Amygdala (tissue), 56 donors: ENCODE measurements around the gene PNPO.
A peak's percentile ranks its signal among the peaks of the same experiment; 100 is the strongest.
"Not testable (repeated sequence)": the region's sequence is repeated elsewhere in the genome, so short reads cannot be mapped to it uniquely, and the experiment has no call there.

ENCODE experiments used
- DNase-seq, 56 donors: peaks; one replicate each; lab custom pipeline; 2025; lab: John Stamatoyannopoulos, UW

The PNPO gene

DNA sequence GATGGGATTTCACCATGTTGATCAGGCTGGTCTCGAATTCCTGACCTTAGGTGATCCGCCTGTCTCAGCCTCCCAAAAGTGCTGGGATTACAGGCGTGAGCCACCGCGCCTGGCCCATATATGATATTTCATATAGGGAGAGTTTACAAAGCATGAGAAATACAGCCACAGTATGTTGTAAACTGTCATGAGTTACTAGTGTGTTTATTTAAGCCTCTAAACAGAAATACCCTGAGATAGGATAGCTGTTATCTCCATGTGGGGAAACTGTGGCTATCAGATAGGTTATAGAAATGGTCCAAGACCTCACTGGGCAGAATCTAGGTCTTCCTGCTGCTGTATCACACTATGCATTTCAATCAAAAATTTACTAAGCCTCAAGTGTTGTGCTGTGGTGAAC lies 27.5 kb downstream of the PNPO start:
- DNase-seq = no peak

DNA sequence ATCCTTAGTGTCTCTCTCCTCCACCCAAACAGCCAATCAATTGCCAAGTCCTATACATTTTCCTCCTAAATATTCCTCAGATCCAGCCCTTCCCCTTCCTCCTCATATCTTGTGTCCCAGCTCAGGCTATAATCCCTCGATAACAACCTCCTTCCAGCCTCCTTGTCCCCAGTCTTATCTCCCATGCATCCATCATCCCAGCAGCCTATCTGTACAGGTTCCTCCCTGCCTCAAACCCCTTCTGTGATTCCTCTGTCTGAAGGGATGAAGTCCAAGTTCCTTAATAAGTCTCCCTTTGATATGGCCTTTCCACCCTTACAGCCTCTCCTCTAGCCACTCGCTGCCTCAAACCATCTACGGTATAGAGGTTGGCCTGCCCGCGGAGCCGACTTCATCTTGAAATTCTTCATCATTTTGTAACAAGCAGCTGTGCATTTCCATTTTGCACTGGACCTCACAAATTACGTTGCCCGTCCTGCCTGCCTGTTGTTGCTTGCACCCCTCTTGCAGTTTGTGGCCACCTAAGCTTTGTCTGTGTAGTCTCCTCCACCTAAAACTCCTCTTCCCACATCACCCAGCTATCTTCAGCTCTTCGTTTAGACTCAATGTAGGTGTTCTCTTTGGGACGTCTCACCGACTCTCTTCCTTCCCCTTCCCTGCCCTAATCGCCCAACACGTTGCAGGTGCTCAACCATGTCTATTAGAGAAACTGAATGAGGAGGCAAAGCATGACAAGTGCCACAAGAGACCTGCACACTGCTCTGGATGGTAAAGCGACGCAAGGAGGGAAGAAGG lies 28.8 kb downstream of the PNPO start:
- no peak for DNase-seq

DNA sequence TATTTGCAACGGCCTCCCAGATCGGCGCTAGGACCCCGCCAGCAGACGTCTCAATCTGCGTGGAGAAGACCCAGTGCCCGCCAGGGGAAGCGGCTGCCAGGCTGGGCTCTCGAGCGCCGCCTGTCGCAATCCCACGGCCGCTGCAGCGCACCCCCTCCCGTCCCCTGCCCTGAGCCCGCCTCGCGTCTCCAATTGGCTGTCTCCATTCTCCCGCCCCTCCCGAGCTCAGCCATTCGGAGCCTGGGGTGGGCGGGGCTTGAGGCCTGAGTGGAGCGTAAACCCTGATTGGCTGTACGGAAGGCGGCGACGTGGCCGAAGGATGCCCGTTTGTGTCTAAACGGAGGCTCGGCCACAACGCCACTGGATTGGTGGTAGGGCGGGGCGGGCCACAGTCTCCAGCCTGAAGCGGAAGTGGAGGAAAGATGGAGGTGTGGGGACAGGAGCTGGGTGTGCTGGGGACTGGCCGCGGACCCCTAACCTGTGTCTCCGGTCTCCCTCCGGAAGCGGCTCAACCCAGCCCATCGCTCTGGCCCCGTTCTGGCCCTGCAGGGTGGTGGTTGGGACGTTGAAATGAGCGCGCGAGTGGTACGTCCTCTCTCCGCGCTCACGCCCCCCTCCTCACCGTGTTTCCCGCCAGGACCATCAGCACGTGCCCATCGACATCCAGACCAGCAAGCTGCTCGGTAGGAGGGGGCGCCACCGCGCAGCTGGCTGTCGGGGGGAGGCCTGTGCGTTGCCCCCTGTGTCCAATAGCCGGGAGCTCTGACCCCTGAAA lies 29.5 kb downstream of the PNPO start, which contains the start of gene CDK5RAP3:
TSS of gene CDK5RAP3 (plus strand) at position 389 of the 775 bp plus-strand sequence. CDS start at position 423, 34 bp downstream.
- DNase-seq = peak; percentile 88 to 100 (median 99)

DNA sequence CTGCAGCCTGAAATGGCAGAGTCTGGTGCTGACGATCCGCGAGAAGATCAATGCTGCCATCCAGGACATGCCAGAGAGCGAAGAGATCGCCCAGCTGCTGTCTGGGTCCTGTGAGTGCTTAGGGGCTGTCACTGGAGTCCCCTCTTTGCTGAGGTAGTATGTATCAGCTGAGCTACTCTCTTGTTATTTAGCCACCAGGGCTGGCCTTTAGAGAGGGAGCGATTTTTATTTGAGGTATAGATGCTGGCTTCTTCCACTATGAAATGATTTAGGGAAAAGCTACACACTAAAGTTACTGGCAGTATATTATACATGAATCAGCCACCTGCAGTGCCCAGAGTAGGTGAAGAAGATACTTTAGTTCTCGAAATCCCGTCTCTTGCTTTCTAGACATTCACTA lies 32.2 kb downstream of the PNPO start:
- no peak for DNase-seq

DNA sequence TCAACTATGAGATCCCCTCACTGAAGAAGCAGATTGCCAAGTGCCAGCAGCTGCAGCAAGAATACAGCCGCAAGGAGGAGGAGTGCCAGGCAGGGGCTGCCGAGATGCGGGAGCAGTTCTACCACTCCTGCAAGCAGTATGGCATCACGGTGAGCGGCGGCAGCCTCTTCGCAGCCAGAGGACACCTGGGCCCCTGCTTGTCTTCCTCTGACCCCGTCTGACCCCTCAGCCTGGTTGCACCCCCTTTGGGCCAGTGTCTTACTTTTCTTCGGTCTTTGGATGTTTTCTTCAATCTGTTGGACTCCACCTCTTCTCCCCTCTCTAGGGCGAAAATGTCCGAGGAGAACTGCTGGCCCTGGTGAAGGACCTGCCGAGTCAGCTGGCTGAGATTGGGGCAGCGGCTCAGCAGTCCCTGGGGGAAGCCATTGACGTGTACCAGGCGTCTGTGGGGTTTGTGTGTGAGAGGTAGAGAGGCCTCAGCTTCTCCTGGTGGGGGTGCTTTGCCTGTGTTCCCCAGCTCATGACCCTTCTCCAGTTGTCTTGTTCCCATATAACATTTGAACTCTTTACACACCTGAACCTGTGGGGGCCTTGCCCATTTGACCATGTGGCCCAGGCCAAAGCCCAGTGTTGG lies 33.9 kb downstream of the PNPO start:
- DNase-seq = no peak

DNA sequence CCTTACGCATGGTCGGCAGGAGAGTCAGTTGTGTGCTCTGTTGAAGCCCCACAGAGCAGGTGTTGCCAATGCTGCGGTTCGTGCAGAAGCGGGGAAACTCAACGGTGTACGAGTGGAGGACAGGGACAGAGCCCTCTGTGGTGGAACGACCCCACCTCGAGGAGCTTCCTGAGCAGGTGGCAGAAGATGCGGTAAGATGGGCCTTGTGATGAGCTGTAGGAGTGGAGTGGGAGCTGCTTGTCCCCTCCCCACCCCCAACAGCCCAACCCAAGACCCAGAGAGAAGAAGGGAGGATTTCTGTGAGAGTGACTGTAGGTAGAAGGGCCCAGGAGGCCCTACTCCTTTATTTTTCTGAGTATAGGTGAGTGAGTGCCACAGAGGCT lies 34.4 kb downstream of the PNPO start:
- no peak for DNase-seq

DNA sequence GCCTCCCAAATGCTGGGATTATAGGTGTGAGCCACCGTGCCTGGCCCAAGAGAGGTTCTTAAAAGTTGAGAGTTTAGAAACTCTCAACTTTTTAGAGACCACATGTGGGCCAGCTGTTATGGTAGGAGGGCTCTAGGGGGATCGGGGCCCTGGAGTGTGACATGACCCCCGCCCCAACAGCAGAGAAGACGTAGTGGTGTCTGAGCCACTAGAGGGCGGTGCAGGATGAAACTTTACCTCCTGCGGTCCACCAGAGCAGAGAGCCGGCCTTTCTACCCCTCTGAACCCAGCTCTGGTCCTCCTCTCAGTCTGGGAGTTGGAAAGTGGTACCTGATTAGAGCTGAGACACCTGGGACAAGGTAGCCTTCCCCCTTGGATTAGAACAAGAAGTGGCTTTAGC lies 37.0 kb downstream of the PNPO start:
- peak in 29 of 56 donors; percentile 6 to 65 (median 28) for DNase-seq

DNA sequence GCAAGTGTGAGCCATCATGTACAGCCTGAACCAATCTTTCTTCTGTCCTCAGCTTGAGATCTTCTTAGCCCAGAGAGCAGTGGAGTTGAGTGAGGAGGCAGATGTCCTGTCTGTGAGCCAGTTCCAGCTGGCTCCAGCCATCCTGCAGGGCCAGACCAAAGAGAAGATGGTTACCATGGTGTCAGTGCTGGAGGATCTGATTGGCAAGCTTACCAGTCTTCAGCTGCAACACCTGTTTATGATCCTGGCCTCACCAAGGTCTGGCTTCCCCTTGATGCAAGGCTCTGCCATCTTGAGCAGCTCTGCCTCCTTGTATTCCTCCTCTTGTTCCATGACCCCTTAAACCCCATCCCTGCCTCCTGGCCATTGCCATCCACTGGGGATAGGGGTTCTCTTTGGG lies 39.2 kb downstream of the PNPO start:
- DNase-seq = no peak

DNA sequence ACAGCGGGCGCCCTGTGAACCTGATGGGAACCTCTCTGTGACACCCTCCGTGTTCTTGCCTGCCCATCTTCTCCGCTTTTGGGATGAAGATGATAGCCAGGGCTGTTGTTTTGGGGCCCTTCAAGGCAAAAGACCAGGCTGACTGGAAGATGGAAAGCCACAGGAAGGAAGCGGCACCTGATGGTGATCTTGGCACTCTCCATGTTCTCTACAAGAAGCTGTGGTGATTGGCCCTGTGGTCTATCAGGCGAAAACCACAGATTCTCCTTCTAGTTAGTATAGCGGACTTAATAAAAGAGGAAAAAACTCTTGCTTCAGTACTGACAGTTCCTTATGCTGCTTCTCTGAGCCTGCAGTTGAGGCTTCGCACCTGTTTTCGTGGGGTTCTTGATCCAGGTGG lies 40.1 kb downstream of the PNPO start:
- DNase-seq = peak in 1 of 56 donors; percentile 20

DNA sequence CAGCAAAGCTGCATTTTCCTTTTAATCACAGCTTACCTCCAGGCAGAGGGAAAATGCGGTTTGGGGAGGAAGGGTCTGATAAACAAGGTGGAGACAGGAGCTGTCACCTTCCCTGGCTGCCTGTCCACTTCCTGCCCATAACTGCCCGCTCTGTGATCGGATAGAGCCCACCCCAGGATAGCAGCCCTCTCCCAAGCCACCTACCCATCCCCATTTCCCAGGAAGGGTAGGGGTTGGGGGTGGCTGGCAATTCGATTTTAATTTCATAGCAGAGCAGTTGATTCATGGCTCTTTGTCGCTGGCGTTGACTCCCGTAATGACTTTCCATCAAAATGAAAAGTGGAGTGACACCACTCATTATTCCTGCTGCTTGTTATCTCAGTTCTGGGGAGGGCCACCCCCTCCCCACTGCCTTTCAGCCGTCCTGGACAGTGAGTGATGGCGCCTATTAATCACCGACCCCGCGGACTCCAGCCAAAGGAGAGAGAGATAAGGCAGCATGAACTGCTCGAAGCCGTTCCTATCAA lies 40.8 kb downstream of the PNPO start:
- no peak for DNase-seq

DNA sequence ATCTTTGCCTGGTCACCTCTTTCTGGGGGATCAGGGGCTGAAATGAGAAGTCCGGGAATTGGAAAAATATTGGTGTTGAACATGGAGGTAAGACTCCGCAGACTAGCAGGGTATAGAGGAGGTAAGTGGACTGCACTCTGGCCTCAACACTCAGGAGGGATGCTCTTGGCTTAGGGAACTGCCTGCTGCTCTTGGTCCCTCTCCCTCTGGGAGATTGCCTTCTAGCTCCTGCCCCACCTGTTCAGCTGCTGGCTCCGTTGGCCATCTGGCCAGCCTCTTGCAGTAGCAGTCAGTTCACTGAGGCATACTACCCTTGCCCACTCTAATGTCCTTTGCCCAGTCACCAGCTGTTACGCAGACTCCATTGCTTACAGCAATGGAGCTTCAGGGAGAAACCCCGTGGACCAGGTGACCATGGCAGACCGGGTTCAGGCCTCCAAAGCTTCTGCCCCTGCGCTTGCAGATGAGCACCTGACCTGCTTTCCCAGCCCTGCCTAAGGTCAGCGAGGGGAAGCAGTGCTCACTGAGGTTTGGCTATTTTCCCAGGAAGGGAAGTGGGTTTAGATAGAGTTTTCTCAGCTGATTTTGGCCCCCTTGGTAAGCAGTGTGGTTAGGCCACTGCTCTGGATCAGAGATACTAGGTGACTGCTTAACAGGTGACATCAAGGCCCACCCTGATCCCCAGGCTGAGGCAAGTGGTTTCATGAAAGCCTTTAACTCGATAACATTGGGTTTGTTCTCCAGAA lies 41.4 kb downstream of the PNPO start:
- DNase-seq = no peak

DNA sequence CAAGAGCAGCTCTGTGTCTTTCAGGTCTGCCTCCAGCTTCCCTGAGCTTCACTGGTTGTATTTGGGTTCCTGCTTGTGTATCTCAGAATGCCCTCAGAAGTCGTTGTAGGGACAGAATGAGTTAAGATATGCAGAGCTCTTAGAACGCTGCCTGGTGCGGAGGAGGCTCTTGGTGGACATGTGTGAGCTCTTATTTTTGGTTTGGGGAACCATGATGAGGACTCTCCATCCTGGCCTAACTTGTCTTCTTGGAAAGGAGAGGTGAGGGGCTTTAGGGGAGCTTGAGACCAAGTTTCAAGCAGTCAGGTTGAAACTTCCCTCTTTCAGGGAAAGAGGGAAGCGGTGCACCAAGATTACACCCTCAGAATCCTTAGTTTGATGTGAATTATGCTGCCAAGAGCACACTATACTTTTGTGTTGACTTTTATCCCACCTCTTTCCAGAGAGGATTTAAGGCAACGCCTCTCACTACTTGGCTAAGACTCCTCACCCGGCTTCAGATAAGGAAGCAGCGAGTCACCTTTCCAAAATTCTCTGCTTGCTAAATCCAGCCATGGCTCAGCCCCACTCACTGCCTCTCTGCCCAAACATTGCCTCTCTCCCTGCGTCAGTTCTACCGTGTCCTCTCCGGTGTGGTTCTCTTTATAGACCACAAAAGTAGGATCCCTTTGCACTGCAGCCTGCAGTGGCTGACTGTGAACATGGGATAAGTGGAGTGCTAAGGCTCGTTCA lies 42.3 kb downstream of the PNPO start:
- DNase-seq = no peak

DNA sequence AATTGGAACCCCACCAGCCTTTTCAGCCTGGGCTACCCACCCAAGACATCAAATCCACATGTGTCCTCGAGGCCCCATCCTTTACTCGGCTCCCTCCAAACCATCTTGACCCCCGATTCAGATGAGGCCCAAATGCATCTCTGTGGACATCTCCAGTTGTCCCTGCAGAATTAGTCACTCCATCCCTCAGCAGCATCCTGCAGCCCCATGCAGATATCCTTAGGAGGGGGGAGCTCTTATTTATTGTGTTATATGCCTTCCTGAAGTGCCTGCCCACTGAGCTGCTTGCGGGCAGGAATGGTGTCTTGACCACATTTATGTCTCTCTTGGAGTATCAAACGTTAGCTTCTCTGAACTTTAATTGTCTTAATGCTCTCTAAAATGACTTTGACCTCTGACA lies 45.1 kb downstream of the PNPO start:
- DNase-seq = no peak

DNA sequence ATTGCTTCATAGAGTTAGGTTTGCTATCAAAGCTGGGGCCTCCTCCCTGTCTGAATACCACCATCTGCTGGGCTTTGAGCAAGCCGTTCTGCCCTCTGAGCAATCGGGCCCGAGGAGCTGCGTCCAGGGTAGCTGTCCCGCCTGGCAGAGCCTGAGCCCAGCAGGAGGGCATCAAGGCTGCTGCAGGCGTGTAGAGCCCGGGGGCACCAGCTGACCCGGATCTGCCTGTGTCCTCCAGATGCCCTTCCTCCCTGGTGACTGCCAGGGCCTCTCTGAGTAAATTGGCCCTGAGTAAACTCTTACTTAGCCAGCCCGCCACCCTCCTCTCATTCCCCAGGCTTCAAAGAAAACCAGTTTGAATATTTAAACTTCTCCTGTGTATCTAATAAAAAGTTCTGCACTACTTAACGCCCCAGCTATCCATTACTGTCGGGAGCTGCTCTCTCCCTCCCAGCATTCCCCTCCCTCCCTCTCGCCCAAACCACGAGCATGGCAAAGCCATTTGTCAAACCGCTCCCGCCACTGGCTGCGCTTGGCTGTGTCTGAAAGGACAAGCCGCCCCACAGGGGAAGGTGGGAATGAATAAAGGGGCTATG lies 46.0 kb downstream of the PNPO start:
- DNase-seq = peak in 8 of 56 donors; percentile 7 to 44 (median 28)

DNA sequence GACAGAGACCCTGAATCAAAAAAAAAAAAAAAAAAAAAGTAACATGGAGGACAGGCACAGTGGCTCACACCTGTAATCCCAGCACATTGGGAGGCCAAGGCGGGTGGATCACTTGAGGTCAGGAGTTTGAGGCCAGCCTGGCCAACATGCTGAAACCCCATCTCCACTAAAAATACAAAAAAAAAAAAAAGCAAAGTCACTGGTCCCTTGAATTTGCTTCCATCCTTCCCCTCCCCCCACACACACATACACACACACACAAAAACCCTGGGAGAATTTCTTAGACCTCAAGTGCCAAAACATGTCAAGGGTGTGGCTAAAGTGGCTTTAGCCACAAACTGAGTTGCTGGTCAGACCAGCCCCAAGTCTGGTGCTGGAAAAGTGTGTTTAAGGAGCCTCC lies 47.1 kb downstream of the PNPO start:
- not testable (repeated sequence) for DNase-seq

DNA sequence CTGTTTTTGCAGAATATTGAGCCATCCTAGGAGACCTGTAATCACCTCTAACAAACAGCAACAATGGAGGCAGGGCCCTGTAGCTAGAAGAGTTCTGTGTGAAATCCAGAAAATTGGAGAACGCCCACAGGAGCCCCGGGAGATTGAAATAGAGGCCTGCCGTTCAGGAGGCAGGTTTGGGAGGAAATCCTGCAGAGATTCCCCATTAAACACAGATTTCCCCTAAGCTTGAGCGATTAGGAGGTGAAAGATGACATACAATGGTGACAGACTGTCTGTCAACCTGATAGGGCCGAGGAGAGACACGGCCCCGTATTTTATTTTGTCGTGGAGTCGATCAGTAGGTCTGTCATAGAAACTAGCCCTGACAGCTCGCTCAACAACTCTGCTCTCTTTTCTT lies 47.8 kb downstream of the PNPO start:
- no peak for DNase-seq

DNA sequence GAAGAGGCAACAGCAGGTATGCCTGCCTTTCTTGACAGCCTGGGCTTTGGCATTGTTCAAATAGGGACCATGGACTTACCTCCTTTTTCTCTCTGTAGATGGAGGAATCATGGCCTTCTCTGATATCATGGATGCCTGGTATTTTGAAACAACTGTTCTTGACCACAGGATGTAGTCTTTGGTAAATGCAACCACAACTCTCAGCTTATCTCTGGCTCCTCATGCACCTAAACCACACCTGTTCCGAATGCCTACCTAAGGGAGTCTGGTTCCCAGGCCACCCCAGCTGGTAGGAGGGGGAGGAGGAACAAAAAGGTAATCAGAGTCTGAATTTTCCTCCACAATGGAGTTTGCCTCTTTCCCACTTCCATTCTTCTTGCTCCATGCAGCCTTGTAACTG lies 48.3 kb downstream of the PNPO start:
- no peak for DNase-seq

DNA sequence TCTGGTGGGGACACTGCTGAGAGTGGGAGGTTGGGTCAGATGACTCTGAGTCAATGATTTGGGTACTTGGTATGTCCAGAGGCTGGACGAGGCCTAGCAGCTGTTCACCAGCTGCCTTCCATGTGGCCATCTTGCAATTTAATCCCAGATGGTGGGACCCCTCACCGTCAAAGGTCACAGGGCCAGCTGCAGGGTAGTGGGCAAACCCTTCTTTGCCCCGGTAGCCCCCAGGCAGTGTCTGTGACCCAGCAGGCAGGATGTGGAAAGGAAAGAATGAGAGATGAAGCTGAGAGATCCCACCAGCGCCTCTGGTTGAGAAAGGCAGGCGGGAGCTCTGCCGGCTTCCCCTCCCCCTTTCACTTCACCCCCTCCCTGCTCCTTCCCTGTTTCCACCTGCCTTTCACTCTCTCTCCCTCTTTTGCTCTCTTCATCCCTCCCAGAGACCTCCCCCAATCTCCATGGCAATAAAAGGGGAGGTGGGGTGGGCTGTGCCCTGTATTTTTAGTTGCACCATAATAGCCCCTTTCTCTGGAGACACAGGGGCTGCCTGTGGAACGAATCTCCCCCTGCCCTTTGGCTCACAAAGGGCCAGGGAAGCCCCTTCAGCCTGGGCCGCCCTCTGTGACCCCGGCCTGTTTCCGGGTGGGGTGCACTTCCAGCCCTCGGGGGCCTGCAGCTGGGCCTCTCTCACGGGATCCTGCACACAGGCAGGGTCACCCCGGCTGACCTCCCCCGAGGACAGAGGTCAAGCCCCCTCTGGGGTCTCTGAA lies 49.8 kb downstream of the PNPO start:
- DNase-seq = no peak

DNA sequence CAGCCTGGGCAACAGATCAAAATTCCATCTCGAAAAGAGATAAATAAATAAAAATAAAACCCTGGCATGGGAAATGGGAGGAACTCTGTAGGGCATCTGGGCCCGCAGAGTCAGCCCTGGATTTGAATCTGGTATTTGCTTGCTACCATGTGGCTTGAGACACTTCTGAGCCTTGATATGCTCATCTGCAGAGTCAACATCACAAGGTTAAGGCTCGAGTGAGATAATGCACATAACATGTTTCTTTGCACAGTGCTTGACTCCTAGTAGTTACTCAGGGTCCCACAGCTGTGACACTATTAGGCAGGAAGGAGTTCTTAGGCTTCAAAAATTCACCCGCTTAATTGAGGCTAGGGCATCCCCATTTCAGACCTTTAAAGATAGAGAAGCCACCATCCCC lies 50.8 kb downstream of the PNPO start:
- no peak for DNase-seq
